HG03060 (cell line): ENCODE measurements around the gene PADI1.
"Not testable (repeated sequence)": the region's sequence is repeated elsewhere in the genome, so short reads cannot be mapped to it uniquely, and the experiment has no call there.

ENCODE experiments used
- ATAC-seq: cut with Tn5 transposase; IDR thresholded peaks from one replicate; pipeline ENCODE4 v1.9.1; 2021; ENCODE audit warnings: low read depth, moderate number of reproducible peaks; ENCODE audit not compliant: unreplicated experiment

The PADI1 gene

DNA sequence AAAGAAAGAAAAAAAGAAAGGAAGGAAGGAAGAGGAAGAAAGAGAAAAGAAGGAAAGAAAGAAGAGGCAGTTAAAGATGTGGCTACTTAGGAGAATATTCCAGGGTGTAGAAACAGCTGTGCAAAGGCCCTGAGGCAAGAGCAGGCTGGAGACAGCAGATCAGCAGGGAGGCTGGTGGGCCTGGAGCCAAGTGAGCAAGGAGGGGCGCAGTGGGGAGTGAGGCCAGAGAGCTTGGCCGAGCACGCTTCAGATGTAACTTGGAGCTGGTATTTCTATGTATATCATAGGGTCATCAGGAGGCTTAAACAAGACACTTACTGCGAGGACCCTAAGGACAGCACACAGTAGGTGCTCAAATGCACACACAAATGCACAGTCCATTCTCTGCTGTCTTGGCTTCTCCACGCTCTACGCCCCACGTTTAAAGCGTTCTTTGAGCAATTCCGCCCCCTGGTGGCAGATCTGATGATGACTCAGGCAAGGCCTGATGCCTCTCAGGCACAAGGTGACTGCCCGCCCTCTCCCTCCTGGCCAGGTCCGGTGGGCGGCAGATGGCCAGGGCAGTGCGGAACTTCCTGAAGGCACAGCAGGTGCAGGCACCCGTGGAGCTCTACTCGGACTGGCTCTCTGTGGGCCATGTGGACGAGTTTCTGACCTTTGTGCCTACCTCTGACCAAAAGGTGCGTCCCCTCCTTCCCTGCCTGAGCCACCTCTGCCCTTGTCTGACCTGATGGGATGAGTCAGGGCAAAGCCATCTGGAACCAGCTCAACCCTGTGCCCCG, 32.0 kb downstream of the PADI1 start:
- ATAC-seq: no peak

DNA sequence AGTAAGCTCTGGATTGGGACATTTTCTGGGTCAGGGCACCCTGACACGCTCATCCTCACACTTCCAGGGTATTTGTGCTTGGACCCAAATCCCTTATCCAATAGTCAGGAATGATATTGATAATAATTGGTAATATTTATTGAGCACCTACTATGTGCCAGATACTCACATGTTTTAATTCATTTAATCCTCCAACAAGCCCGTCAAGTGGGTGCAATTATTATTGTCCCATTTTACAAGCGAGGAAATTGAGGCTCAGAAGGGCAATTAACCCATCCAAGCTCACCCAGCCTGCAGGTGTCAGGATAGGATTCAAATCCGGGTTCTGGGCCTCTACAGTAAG, 32.6 kb downstream of the PADI1 start:
- ATAC-seq: no peak

DNA sequence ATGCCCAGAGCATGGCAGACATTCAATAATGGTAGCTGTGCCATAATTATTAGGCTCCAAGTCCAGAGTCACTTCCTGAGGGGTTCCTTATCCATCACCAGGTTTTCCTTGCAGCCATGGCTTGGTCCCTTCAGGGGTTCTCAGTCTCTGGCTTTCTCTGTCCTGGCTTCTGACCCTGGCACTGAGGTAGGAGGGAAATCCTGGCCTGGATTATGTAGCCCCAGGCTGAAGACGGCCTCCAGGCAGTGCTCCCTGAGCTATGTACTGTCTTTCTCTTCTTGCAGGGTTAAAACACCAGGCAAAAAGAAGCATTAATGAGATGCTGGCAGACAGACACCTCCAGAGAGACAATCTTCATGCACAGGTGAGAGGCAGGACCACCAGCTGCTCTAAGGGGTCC, 34.5 kb downstream of the PADI1 start:
- ATAC-seq: no peak

DNA sequence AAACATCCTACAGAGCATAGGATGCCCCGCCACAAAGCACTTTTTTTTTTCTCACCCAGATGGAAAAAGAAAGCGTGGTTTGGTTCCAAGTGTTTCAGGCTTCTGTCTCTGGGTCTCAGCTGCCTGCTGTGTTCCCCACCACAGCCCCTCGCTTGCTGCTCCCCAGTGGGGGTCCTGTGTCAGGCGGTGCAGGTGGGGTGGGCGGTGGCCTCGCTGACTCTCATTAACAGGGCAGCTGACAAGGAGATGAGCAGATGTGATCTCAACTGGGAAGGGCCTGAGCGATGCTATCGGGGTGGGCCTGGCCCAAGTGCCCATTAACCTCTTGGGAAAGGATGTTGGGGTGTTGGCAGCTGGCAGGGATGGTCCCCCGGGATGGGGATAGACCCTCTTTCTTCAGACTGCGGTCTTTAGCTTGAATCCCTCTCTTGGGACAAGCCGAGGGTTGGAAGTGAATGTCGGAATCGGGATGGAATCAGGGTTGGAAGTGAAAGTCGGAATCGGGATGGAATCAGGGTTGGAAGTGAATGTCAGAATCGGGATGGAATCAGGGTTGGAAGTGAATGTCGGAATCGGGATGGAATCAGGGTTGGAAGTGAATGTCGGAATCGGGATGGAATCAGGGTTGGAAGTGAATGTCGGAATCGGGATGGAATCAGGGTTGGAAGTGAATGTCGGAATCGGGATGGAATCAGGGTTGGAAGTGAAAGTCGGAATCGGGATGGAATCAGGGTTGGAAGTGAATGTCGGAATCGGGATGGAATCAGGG, 36.3 kb downstream of the PADI1 start:
- ATAC-seq: not testable (repeated sequence)

DNA sequence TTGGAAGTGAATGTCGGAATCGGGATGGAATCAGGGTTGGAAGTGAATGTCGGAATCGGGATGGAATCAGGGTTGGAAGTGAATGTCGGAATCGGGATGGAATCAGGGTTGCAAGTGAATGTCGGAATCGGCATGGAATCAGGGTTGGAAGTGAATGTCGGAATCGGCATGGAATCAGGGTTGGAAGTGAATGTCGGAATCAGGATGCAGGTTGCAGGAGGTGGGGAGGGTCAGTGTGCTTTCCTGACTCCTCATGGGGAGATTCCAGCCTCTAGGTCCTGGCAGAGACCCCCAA, 36.8 kb downstream of the PADI1 start:
- not testable (repeated sequence) for ATAC-seq

DNA sequence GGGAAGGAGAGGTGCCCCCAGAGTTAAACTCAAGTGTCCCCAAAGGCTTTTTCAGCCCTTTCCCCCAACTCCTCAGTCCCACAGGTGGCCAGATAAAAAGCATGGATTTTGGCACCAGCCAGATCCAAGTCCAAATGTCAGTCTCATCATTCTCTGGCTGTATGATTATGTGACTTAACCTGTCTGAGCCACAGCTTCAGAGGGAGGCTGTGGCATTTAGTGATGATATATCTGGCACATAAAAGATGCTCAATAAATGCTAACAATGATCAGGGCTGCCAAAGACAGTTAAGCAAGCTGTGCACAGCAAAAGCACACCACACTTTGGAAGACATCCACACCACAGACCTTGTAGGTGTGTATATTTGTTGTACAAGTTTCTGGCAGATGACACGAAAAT, 38.3 kb downstream of the PADI1 start:
- no peak for ATAC-seq

DNA sequence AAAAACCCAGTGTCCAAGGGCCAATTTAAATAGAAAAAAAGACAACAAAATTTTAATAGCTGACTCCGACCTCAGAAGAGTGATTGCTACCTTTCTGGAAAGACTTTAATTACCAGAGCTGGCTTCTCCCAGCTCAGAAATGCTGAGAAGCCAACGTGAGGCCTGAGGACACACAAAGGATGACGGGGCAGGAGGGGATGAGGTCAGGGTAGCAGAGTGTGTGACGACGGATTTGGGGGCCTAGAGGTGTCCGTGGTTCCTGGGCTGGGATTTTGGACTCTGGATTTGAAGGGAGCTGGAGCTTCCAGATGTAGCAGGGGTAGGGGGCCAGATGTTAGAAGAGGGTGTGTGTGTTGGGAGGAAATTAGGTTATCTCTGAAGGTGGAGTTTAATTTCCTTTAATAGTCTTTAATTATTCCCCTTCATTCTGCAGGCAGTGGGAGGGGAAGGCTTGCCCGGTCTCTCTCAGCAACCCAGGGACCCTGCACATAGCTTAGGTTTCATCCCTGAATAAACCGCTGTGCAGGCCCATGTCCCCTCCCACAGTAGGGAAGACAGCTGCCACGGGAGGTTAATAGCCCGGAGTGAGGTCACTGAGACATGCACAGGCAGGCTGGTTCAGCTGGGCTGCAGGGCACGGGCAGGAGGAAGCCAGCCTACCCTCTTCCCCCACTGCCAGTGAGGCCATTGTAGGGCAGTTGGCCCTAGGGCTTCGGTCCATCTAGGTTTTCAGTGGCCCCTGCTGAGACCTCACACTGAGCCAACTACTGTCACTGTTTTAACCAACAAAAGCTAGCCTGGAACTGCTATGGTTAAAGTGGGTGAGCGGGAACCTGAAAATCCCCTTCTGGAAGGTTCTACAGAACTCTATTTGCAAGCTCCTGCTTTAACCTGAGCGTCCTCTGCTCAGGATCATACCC, 40.2 kb downstream of the PADI1 start:
- no peak for ATAC-seq

DNA sequence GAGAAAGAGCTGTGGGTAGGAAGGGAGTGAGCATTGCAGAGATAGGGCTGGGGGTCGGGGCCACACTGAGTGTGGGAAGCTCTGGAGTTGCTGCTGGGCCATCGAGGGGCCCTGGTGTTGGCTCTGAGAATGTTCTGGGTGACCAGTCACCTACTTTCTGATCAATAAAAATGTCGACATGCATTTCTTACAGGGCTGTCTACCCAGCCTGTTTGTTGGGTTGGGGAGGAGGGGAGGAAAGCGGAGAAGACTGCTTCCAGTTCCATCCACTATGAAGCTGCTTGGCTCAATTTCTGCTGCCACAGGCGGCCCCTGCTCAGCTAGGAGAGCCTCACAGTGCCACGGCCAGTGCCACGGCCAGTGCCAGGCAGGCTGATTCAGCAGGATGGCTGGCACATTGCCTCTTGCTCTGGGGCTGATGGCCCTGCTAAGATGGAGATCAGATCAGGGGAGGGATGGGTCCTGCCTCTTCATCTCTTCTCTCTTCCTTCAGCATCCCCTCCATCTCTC, 40.9 kb downstream of the PADI1 start:
- ATAC-seq: no peak

DNA sequence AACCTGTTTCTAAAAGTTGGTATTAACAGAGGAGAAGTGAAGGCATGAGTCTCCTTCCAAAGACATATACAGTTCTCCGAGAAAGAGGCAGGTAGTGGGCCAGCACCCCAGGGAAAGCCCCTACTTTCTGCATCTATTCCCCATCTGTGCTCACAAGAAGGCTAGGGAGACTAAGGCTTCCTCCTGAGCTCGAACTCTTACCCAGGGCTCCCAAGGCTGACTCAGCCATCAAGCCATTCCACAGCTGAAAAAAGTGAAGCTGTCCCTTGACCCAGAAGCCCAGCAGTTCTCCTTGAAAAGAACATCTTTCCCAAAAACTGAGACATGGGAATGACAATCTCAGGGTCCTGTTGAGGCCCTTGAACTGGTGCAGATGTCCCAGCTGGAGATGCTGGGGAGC, 42.0 kb downstream of the PADI1 start:
- no peak for ATAC-seq

DNA sequence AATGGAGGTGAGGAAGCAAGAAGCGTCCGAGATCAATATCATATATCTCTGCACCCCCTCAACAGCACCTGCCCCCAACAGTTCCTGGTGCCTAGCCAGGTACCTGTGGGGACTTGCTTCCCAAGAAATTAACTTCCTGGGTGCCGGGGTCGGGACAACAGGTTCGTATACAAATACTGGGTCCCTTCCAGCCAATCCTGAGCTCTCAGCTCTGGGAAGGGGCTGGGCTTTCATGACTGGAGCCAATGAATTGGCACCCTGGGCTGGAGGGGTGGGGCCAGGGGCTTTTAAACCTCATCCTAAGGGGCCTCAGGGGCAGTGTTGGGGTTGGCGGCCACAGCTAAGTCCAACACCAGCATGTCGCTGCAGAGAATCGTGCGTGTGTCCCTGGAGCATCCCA, 43.9 kb downstream of the PADI1 start, which contains the start of gene PADI3:
Gene PADI3, plus strand, starts transcription at position 318 of the 400 bp plus-strand sequence. Its CDS starts 40 bp downstream, at position 358.
- no peak for ATAC-seq

DNA sequence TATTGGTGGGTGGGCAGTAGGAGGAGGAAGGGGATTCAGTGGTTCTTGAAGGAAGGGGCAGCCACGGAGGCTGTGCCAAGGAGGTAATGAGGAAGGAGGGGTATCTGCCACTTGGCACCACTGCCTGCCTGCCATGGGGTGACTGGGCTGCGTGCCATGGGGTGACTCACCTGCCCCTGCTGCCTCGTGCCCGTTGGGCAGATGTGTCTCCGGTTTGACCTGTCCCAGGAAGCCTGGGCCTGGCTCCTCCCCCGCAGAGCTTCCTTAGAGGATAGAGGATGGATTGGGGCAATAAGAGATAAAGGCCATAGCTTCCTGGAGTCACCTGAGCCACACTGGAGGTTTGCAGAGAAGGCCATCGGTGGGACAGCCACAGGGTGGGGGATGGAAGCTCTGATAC, 45.7 kb downstream of the PADI1 start:
- ATAC-seq: no peak

DNA sequence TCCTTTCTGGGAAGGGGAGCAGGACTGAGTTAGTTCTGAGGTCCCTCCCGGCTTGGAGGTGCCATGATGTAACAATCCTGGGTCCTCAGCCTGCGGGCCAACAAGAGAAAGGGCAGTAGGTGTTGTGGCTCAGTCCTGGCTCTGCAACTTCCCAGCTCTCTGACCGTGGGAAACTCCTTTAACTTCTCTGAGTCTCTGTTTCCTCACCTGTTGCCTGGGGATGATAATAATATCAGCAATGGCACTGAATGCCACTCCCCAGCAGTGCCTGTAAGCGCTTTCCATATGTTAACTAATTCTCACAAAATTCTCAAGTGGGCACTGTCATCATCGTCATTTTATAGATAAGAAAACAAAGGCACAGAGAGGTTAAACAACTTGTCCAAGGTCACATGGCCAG, 46.3 kb downstream of the PADI1 start:
- ATAC-seq: no peak

DNA sequence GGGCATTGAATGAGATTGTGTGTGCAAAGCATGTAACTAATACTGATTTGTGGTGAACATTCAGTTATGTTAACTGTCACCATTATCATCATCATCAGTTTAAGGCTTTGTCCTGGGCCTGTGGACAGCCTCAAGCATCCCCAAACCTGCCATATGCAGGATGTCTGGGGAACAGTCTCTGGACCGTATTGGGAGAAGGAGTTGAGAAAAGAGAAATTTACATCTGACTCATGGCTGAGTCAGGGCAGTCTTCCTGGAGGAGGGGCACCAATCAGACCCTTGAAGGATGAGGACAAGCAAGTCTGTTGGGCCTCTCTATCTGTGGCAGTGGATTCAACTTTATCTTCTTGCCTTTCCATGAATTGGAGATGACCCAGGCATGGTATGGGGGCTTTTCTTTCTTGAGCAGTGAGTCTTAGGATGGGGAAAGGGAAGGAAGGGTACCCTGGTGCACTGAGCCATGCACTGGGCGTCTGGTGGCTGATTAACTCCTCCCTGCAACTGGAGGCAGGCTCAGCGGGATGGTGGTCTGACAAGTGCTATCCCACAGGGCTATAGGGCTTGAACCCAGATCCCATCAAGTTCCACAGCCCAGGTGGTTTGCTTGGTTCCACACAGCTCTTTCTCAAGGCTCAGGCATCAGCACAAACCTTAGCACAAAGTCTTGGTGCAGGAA, 46.9 kb downstream of the PADI1 start:
- no peak for ATAC-seq

DNA sequence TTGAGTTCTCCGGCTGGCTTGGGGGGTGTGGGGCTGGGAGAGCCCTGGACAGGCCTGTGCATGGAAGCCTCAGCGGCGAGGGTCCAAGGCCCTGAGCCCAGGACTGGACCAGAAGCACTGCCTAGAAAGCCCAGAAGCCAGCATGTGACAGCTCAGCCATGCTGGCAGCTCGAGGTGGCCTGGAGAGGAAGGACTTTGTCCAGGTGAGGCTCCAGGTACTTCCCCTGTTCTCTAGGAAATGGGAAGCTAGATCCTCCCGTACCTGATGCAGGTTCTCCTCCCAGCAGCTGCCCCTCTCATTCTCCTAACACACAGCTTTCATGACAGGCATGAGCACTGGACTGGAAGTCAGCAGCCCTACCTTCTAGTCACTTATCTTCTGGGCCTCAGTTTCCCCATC, 50.4 kb downstream of the PADI1 start:
- ATAC-seq: no peak

DNA sequence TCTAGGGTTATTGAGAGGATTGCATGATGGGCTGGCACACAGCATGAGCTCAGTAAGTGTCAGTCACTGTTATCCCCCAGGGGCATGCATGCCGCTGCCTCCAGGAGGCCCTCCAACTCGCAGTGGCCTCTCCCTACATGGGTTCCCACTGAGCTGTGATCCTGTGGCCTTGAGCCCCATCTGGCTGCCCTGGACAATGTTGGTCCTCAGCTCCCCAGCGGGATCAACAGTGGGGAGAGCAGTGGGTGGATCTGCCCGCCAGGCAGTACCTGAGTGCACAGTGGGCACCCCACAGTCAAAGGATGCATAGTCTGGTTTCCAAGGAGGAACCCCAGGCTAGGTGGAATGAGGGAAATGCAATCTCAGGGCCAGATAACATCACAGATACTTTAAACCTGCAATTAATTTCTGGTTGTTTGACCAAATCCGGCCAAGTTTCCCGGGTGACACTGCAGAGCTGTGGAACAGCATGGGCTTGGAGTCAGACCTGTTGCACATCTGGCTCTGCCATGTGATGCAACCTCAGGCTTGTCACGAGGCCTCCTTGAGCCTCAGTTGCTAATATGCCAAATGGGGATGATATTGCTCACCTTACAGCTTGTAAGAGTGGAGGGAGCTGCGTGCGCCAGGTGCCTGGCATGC, 53.3 kb downstream of the PADI1 start:
- no peak for ATAC-seq

DNA sequence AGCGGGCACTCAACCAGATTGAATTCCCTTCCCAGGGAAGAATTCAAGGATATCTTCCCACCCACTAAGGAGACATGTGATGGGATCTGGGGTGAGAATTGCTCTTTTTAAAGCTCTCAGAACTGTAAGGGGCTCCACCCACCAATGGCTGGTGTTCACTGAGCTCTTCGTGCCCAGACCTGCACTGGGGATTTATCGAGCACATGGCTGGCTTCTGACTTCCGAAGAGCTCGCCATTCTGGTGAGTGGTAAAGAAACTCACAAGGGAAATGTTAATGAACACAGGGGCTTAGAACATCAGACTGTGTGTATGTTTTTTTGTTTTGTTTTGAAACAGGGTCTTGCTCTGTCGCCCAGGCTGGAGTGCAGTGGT, 53.8 kb downstream of the PADI1 start:
- no peak for ATAC-seq

DNA sequence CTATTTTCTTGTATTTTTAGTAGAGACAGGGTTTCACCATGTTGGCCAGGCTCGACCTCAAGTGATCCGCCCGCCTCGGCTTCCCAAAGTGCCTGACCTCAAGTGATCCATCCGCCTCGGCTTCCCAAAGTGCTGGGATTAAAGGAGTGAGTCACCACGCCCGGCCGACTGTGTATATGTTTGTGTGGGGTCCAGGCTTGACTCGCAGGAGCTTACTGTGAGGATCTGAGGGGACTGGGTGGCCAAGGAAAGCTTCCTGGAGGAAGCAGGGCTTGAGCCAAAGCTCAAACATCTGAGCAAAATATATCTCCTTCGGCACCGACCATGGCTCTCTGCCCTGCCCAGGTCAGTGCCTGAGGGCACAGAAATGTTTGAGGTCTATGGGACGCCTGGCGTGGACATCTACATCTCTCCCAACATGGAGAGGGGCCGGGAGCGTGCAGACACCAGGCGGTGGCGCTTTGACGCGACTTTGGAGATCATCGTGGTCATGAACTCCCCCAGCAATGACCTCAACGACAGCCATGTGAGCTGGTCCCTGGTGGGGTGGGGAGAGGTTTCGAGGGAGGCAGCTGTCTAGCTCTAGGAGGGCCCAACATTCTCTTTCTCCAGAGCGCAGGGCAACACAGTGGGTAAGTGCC, 54.4 kb downstream of the PADI1 start:
- no peak for ATAC-seq

DNA sequence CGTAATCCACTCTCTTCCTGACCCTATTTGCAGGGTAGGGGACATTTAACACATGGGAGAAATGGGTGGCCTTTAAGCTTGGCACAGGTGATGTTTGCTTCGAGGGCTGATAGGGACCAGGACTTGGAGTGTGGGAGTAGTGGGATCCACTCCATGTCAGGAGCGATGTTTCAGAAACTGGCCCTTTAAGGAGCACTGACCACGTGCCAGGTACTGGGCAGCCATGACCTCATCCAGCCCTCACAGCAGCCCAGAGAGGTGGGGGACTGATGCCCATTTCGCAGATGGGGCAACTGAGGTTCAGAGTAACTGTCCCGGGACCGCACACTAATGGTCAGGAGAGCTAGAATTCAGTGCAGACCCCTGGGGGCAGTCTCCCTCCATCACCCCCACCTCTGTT, 55.3 kb downstream of the PADI1 start:
- no peak for ATAC-seq

DNA sequence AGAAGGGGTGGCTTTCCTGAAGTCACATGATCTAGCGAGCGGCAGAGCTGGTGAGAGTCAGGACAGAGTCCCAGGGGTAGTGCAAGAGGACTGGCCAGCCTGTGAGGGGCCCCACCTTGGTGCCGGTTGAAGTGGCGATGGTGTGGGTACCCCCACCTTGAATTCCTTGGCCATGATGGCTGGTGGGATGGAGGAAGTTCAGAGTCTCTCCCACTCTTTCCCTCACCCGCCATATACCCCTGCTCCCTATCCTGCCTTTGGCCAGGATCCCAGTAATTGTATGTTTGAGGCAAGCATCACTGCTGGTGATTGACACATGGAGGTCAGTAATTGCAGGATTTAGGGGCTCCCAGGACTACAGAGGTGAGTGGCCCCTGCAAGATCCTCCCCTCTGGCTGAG, 55.8 kb downstream of the PADI1 start:
- no peak for ATAC-seq

DNA sequence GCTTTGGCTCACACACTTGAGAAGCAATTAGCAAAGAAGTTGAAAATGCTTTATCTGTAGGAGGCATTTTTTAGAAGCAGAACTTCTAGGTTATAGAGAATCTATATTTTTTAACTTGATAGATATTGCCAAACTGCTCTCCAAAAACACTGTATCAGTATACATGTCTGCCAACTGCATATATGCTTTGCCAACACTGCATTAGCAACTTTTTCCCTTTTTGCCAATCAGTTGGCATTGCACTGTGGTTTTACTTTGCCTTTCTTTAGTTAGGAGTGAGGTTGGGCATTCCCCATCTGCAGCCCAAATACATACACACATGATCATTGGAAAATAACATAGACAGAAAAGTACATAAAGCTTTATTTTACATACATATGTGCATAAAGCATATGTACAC, 59.0 kb downstream of the PADI1 start:
- ATAC-seq: no peak
